MG63 (cell line): Measurements from ENCODE around the gene EFCAB10. TPM values are rescaled to one million over a fixed set of nuclear protein-coding genes. Genes with fewer than 3 reads are reported as not detected.
"Not testable (repeated sequence)": the region's sequence is repeated elsewhere in the genome, so short reads cannot be mapped to it uniquely, and the experiment has no call there.

Source experiments
- DNase-seq: peaks from one replicate; pipeline ENCODE4 v3.0.0-alpha.2; 2020
- H3K27me3 ChIP-seq: fragments of 250-450 bp; sonication (Bioruptor Pico); 2 replicates; pipeline ENCODE4 v1.5.1; 2020; ENCODE audit warnings: mild to moderate bottlenecking, moderate library complexity
- H3K36me3 ChIP-seq: fragments of 250-450 bp; sonication (Bioruptor Pico); 2 replicates; pipeline ENCODE4 v1.5.1; 2020; ENCODE audit warnings: mild to moderate bottlenecking, moderate library complexity
- H3K4me3 ChIP-seq: fragments of 250-450 bp; sonication (Bioruptor Pico); 2 replicates; pipeline ENCODE4 v1.5.1; 2020; ENCODE audit warnings: mild to moderate bottlenecking, moderate library complexity
- H3K9me3 ChIP-seq: fragments of 250-450 bp; sonication (Bioruptor Pico); 2 replicates; pipeline ENCODE4 v1.5.1; 2020; ENCODE audit warnings: mild to moderate bottlenecking, moderate library complexity
- total RNA-seq: library from RNA; depleted of rRNA; stranded (reverse); fragments of >200 nt; shearing (Covaris generic); gene quantifications from 2 replicates; pipeline ENCODE4 v1.2.3, GENCODE V29; 2014; ENCODE audit warnings: low replicate concordance

Gene EFCAB10
- total RNA-seq, 1 experiment from 2014 or later: not detected

GRCh38 chr7:105577251-105577650 lies 4.0 kb downstream of the EFCAB10 start:
- no peak for DNase-seq
- no peaks in the 10 kb centered on the region for H3K27me3 ChIP-seq

GRCh38 chr7:105571891-105572290 lies 9.4 kb downstream of the EFCAB10 start:
- Histone ChIP-seq H3K27me3 (no peaks in the 10 kb centered on the region), H3K36me3 (no peaks in the 10 kb centered on the region; the same call in 1 of the 2 replicates), H3K9me3 (no peaks in the 10 kb centered on the region), H3K4me3 (no peak overlapping the region)
- no peak for DNase-seq

More at GRCh38 chr7:105577251-105577650, 4.0 kb downstream of the EFCAB10 start:
- Histone ChIP-seq H3K36me3 (no peaks in the 10 kb centered on the region), H3K9me3 (no peaks in the 10 kb centered on the region), H3K4me3 (no peak overlapping the region)

GRCh38 chr7:105567821-105568220 lies 13.5 kb downstream of the EFCAB10 start:
- Histone ChIP-seq H3K4me3 (no peak overlapping the region), H3K36me3 (peaks cover 8% of the 10 kb centered on the region), H3K9me3 (no peaks in the 10 kb centered on the region), H3K27me3 (no peaks in the 10 kb centered on the region)
- no peak for DNase-seq

- Histone ChIP-seq H3K36me3 (peaks cover 8% of the 10 kb centered on the region), H3K4me3 (no peak overlapping the region)
- DNase-seq: no peak
These were observed 14.3 kb downstream of the EFCAB10 start for GRCh38 chr7:105567024-105567423.

GRCh38 chr7:105565190-105565589 lies 16.1 kb downstream of the EFCAB10 start:
- DNase-seq: no peak
- Histone ChIP-seq H3K36me3 (peaks cover 8% of the 10 kb centered on the region), H3K4me3 (no peak overlapping the region), H3K27me3 (no peaks in the 10 kb centered on the region), H3K9me3 (no peaks in the 10 kb centered on the region)

More at GRCh38 chr7:105567024-105567423, 14.3 kb downstream of the EFCAB10 start:
- Histone ChIP-seq H3K9me3 (no peaks in the 10 kb centered on the region), H3K27me3 (no peaks in the 10 kb centered on the region)

GRCh38 chr7:105559926-105560325 lies 21.4 kb downstream of the EFCAB10 start:
- Histone ChIP-seq H3K4me3 (no peak overlapping the region), H3K27me3 (no peaks in the 10 kb centered on the region), H3K36me3 (peaks cover 11% of the 10 kb centered on the region), H3K9me3 (no peaks in the 10 kb centered on the region)
- DNase-seq: no peak

- DNase-seq: no peak
- Histone ChIP-seq H3K36me3 (peaks cover 28% of the 10 kb centered on the region), H3K9me3 (no peaks in the 10 kb centered on the region), H3K27me3 (no peaks in the 10 kb centered on the region), H3K4me3 (no peak overlapping the region)
These were observed 43.0 kb downstream of the EFCAB10 start for GRCh38 chr7:105538339-105538738.

- no peaks in the 10 kb centered on the region for H3K27me3 ChIP-seq
- H3K9me3 ChIP-seq: no peaks in the 10 kb centered on the region
- H3K36me3 ChIP-seq: peaks cover 19% of the 10 kb centered on the region
- DNase-seq: no peak
- peak overlapping the region; percentile 96 for H3K4me3 ChIP-seq
These were observed 48.4 kb downstream of the EFCAB10 start for GRCh38 chr7:105532709-105533460.

- H3K4me3 ChIP-seq: peak within 1 kb of the TSS; percentile 96
- H3K36me3 ChIP-seq: peaks cover 16% of the 10 kb centered on the region
- H3K9me3 ChIP-seq: no peaks in the 10 kb centered on the region
- no peaks in the 10 kb centered on the region for H3K27me3 ChIP-seq
- DNase-seq: peak; percentile 81
These were observed 49.3 kb downstream of the EFCAB10 start, which contains the start of gene RINT1 for GRCh38 chr7:105531792-105532671. Gene RINT1, plus strand, starts transcription at chr7:105532201. Its CDS starts 115 bp downstream, at chr7:105532316.

- no peak overlapping the region for H3K4me3 ChIP-seq
- peaks cover 11% of the 10 kb centered on the region for H3K36me3 ChIP-seq
- no peaks in the 10 kb centered on the region for H3K27me3 ChIP-seq
- no peak for DNase-seq
- H3K9me3 ChIP-seq: no peaks in the 10 kb centered on the region
These were observed 50.7 kb downstream of the EFCAB10 start for GRCh38 chr7:105530546-105530945.

- DNase-seq: no peak
- H3K4me3 ChIP-seq: no peak overlapping the region
- H3K9me3 ChIP-seq: no peaks in the 10 kb centered on the region
- no peaks in the 10 kb centered on the region for H3K27me3 ChIP-seq
- peaks cover 11% of the 10 kb centered on the region for H3K36me3 ChIP-seq
These were observed 51.2 kb downstream of the EFCAB10 start for GRCh38 chr7:105530126-105530525.

- H3K36me3 ChIP-seq, H3K9me3 ChIP-seq, DNase-seq, H3K4me3 ChIP-seq, H3K27me3 ChIP-seq: not testable (repeated sequence)
These were observed 53.6 kb downstream of the EFCAB10 start for GRCh38 chr7:105527737-105528136.

- DNase-seq: no peak
- no peaks in the 10 kb centered on the region; the same call in 1 of the 2 replicates for H3K9me3 ChIP-seq
- no peaks in the 10 kb centered on the region; the same call in 1 of the 2 replicates for H3K36me3 ChIP-seq
- H3K4me3 ChIP-seq: no peak overlapping the region
- H3K27me3 ChIP-seq: no peaks in the 10 kb centered on the region
These were observed 56.5 kb downstream of the EFCAB10 start for GRCh38 chr7:105524840-105525239.

- H3K4me3 ChIP-seq, H3K27me3 ChIP-seq, DNase-seq, H3K36me3 ChIP-seq, H3K9me3 ChIP-seq: not testable (repeated sequence)
These were observed 56.9 kb downstream of the EFCAB10 start for GRCh38 chr7:105524423-105524822.

GRCh38 chr7:105521717-105522463 lies 59.4 kb downstream of the EFCAB10 start, which contains the start of gene PUS7:
Gene PUS7, minus strand, starts transcription at chr7:105522271. Its CDS starts 13,759 bp downstream, at chr7:105508512.
- peaks cover 2% of the 10 kb centered on the region; the same call in 1 of the 2 replicates for H3K36me3 ChIP-seq
- H3K9me3 ChIP-seq: no peaks in the 10 kb centered on the region; the same call in 1 of the 2 replicates
- H3K27me3 ChIP-seq: no peaks in the 10 kb centered on the region
- peak; percentile 88 for DNase-seq
- peak within 1 kb of the TSS; percentile 76 for H3K4me3 ChIP-seq

- H3K27me3 ChIP-seq: no peaks in the 10 kb centered on the region
- H3K4me3 ChIP-seq: peak overlapping the region; percentile 76
- H3K36me3 ChIP-seq: peaks cover 2% of the 10 kb centered on the region; the same call in 1 of the 2 replicates
- DNase-seq: peak; percentile 44
- H3K9me3 ChIP-seq: no peaks in the 10 kb centered on the region; the same call in 1 of the 2 replicates
These were observed 60.1 kb downstream of the EFCAB10 start for GRCh38 chr7:105521027-105521716.
